Smooth muscle cell (in vitro differentiated cells): ENCODE measurements around the gene PAPPA2. TPM values are rescaled to one million over a fixed set of nuclear protein-coding genes. Genes with fewer than 3 reads are reported as not detected.

ENCODE experiments used
- DNase-seq: peaks from one replicate; lab custom pipeline; 2025; ENCODE audit not compliant: unreplicated experiment; lab: John Stamatoyannopoulos, UW
- H2AFZ ChIP-seq: fragments of 200-600 bp; sonication (generic); 2 replicates; pipeline ENCODE4 v1.6.0; 2016; ENCODE audit warnings: antibody characterized with exemption, low read depth, mild to moderate bottlenecking
- H3F3A ChIP-seq: fragments of 200-600 bp; sonication (generic); 2 replicates; pipeline ENCODE4 v1.6.0; 2017; ENCODE audit warnings: antibody characterized with exemption, low read depth
- H3K27ac ChIP-seq: fragments of 200-600 bp; sonication (generic); 2 replicates; pipeline ENCODE4 v1.5.1; 2016; ENCODE audit warnings: low read depth, mild to moderate bottlenecking
- H3K27me3 ChIP-seq: fragments of 200-600 bp; sonication (generic); 2 replicates; pipeline ENCODE4 v1.6.1; 2016; ENCODE audit warnings: low read depth, mild to moderate bottlenecking
- H3K36me3 ChIP-seq: fragments of 200-600 bp; sonication (generic); 2 replicates; pipeline ENCODE4 v1.5.1; 2016; ENCODE audit warnings: low read depth
- H3K4me1 ChIP-seq: fragments of 200-600 bp; sonication (generic); 2 replicates; pipeline ENCODE4 v1.5.1; 2016; ENCODE audit warnings: low read depth
- H3K4me2 ChIP-seq: fragments of 200-600 bp; sonication (generic); 2 replicates; pipeline ENCODE4 v1.6.0; 2016; ENCODE audit warnings: mild to moderate bottlenecking
- H3K4me3 ChIP-seq: fragments of 200-600 bp; sonication (generic); 2 replicates; pipeline ENCODE4 v1.5.1; 2016; ENCODE audit warnings: mild to moderate bottlenecking
- H3K79me2 ChIP-seq: fragments of 200-600 bp; sonication (generic); 2 replicates; pipeline ENCODE4 v1.6.0; 2016; ENCODE audit warnings: low read depth, mild to moderate bottlenecking
- H3K9ac ChIP-seq: fragments of 200-600 bp; sonication (generic); 2 replicates; pipeline ENCODE4 v1.6.0; 2016; ENCODE audit warnings: low read depth
- H3K9me3 ChIP-seq: fragments of 200-600 bp; sonication (generic); replicated peaks from 2 replicates; pipeline ENCODE4 v1.5.1; 2016; ENCODE audit warnings: low read depth
- H4K20me1 ChIP-seq: fragments of 200-600 bp; sonication (generic); 2 replicates; pipeline ENCODE4 v1.6.0; 2016; ENCODE audit warnings: low read depth
- WGBS: methylation state at CpG from one replicate; pipeline ENCODE4 v1.1.7; 2016; ENCODE audit warnings: low lambda C conversion rate; 5-methylcytosine and 5-hydroxymethylcytosine counted together
- polyA plus RNA-seq: library from polyadenylated mRNA; unstranded; fragments of >200 nt; fragmentation: Nextera tagmentation; extraction: Ambion mirVana; gene quantifications from 2 replicates; pipeline ENCODE4 v1.2.1, GENCODE V29; 2016
- total RNA-seq: library from RNA; depleted of rRNA; stranded (reverse); fragments of >200 nt; gene quantifications from 2 replicates; pipeline ENCODE4 v1.2.3, GENCODE V29; 2014
- TF ChIP-seq, protein P1 (sequence below): fragments of 200-600 bp; sonication (generic); IDR thresholded peaks from 2 replicates; pipeline ENCODE4 v1.5.1; 2017; ENCODE audit warnings: borderline replicate concordance, mild to moderate bottlenecking, antibody characterized with exemption; ENCODE audit not compliant: insufficient read depth, poor library complexity, severe bottlenecking

The PAPPA2 gene
- total and polyA plus RNA-seq, 2 experiments from 2014 or later, result 0.03 to 0.27 TPM

DNA sequence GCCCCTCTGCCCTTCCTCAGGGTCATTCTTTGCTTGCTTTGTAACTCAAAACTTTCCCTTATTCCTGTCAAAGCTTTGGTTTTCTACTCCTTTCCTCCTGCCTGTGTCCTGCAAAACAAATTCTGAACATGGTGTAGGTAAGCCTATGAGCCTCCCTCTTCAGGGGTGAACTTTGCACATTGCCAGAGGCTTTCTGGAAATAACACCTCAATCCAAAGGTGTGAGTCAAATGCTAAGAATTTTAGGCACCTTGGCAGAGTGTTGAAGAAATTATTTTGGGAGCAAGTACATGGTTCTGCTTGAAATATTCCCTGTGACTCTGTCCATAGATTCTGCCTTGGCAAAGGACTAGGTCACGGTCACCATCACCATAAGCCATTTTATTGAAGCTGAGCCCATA, 70.0 kb downstream of the PAPPA2 start:
- Histone ChIP-seq H3K27me3 (peaks cover 63% of the 10 kb centered on the region), H2AFZ (no peak overlapping the region), H3K36me3 (no peaks in the 10 kb centered on the region), H3K27ac (no peak overlapping the region), H3F3A (no peaks in the 10 kb centered on the region), H3K79me2 (no peaks in the 10 kb centered on the region), H4K20me1 (no peaks in the 10 kb centered on the region), H3K9ac (no peak overlapping the region), H3K4me1 (no peaks in the 10 kb centered on the region), H3K4me3 (no peak overlapping the region), H3K4me2 (no peak overlapping the region), H3K9me3 (no peaks in the 10 kb centered on the region)
- no peak for DNase-seq
- TF ChIP-seq, protein P1, sequence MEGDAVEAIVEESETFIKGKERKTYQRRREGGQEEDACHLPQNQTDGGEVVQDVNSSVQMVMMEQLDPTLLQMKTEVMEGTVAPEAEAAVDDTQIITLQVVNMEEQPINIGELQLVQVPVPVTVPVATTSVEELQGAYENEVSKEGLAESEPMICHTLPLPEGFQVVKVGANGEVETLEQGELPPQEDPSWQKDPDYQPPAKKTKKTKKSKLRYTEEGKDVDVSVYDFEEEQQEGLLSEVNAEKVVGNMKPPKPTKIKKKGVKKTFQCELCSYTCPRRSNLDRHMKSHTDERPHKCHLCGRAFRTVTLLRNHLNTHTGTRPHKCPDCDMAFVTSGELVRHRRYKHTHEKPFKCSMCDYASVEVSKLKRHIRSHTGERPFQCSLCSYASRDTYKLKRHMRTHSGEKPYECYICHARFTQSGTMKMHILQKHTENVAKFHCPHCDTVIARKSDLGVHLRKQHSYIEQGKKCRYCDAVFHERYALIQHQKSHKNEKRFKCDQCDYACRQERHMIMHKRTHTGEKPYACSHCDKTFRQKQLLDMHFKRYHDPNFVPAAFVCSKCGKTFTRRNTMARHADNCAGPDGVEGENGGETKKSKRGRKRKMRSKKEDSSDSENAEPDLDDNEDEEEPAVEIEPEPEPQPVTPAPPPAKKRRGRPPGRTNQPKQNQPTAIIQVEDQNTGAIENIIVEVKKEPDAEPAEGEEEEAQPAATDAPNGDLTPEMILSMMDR, result no peak
- WGBS, result 88% methylated on average over 1 of the region's 1 CpG

DNA sequence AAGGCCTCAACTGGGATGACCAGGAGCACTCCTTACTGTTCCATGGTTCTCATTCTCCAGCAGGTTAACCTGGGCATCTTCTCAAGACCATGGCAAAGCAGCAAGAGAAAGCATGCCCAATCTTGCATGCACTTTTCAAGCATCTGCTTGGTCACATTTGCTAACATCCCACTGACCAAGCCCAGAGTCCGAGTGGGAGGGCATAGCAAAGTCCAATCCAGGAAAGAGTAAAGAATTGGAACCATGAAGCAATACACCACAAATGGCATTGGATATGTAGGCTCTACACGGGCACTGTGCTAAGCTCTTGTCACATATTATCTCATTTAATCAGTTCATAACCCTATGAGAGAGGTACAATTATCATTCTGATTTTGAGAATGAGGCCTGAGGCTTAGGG, 73.6 kb downstream of the PAPPA2 start:
- 82% methylated on average over 2 of the region's 2 CpGs for WGBS
- Histone ChIP-seq H3K4me1 (no peaks in the 10 kb centered on the region), H3K4me3 (no peak overlapping the region), H3K27ac (no peak overlapping the region), H3K9ac (no peak overlapping the region), H2AFZ (no peak overlapping the region), H4K20me1 (no peaks in the 10 kb centered on the region), H3K36me3 (no peaks in the 10 kb centered on the region), H3K79me2 (no peaks in the 10 kb centered on the region), H3K4me2 (no peak overlapping the region), H3K27me3 (peaks cover 39% of the 10 kb centered on the region), H3F3A (no peaks in the 10 kb centered on the region), H3K9me3 (no peaks in the 10 kb centered on the region)
- TF ChIP-seq, protein P1, result no peak
- no peak for DNase-seq

DNA sequence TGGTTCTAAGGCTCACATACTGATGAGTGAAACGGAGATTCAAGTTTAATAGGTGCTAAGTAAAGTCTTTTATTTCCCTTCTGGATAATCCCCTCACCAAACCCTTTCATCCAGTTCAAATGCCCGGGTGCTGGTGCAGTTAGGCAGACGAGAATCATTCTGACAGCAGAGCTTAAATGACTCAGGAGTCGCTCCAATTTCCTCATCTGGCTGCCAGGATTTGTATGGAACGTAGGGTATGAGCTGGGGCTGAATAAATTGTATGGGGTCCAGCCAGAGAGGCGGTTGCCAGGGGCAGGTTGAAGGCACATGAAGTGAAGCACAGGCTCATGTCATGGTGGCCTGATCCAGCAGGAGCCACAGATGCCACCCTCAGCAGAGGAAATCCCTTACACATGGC, 76.0 kb downstream of the PAPPA2 start:
- no peaks in the 10 kb centered on the region for H3K9me3 ChIP-seq
- TF ChIP-seq, protein P1, result no peak
- H3K4me2 ChIP-seq, result no peak overlapping the region
- no peaks in the 10 kb centered on the region for H3K36me3 ChIP-seq
- H3K27ac ChIP-seq, result no peak overlapping the region
- H3K4me3 ChIP-seq, result no peak overlapping the region
- no peaks in the 10 kb centered on the region for H3K4me1 ChIP-seq
- H3F3A ChIP-seq, result no peaks in the 10 kb centered on the region
- H2AFZ ChIP-seq, result no peak overlapping the region
- H3K27me3 ChIP-seq, result peaks cover 26% of the 10 kb centered on the region
- H3K79me2 ChIP-seq, result no peaks in the 10 kb centered on the region
- H3K9ac ChIP-seq, result no peak overlapping the region
- DNase-seq, result no peak
- no peaks in the 10 kb centered on the region for H4K20me1 ChIP-seq
- 19% methylated on average over 6 of the region's 6 CpGs for WGBS

- H2AFZ ChIP-seq, result no peak overlapping the region
- H3K27ac ChIP-seq, result no peak overlapping the region
- peaks cover 21% of the 10 kb centered on the region for H3K27me3 ChIP-seq
- H3K4me2 ChIP-seq, result no peak overlapping the region
- no peaks in the 10 kb centered on the region for H3K4me1 ChIP-seq
- H3K4me3 ChIP-seq, result no peak overlapping the region
- no peak overlapping the region for H3K9ac ChIP-seq
- H3F3A ChIP-seq, result no peaks in the 10 kb centered on the region
- DNase-seq, result no peak
- TF ChIP-seq, protein P1, result no peak
- H3K36me3 ChIP-seq, result no peaks in the 10 kb centered on the region
- H3K9me3 ChIP-seq, result no peaks in the 10 kb centered on the region
- H3K79me2 ChIP-seq, result no peaks in the 10 kb centered on the region
- WGBS, result 53% methylated on average over 1 of the region's 1 CpG
- H4K20me1 ChIP-seq, result no peaks in the 10 kb centered on the region
Observed at GRCh38 chr1:176540428-176540827, 77.5 kb downstream of the PAPPA2 start.
